Mesendoderm (in vitro differentiated cells): ENCODE data around the gene MAP7D1.
A peak's percentile ranks its signal among the peaks of the same experiment; 100 is the strongest.

Source experiments
- DNase-seq: peaks from one replicate; pipeline ENCODE4 v3.0.0; 2013
- H2AK5ac ChIP-seq: 2 replicates; pipeline ENCODE4 v1.6.1; 2013; ENCODE audit warnings: low read length, inconsistent platforms
- H2BK120ac ChIP-seq: 2 replicates; pipeline ENCODE4 v1.6.1; 2013; ENCODE audit warnings: low read depth, mild to moderate bottlenecking, low read length, moderate library complexity, mixed read lengths
- H2BK15ac ChIP-seq: replicated peaks from 2 replicates; pipeline ENCODE4 v1.6.1; 2013; ENCODE audit warnings: low read depth, mild to moderate bottlenecking, moderate library complexity
- H2BK5ac ChIP-seq: 2 replicates; pipeline ENCODE4 v1.6.1; 2013; ENCODE audit warnings: low read length, inconsistent platforms
- H3K18ac ChIP-seq: 2 replicates; pipeline ENCODE4 v1.6.1; 2013; ENCODE audit warnings: mild to moderate bottlenecking, low read length, mixed read lengths
- H3K23ac ChIP-seq: one replicate; pipeline ENCODE4 v1.6.1; 2013; ENCODE audit warnings: low read length
- H3K27ac ChIP-seq: 2 replicates; pipeline ENCODE4 v1.5.1; 2013; ENCODE audit warnings: low read depth, mild to moderate bottlenecking, inconsistent platforms, low read length, moderate library complexity
- H3K27me3 ChIP-seq: 2 replicates; pipeline ENCODE4 v1.6.1; 2013; ENCODE audit warnings: low read length, control low read depth, mild to moderate bottlenecking, inconsistent platforms; ENCODE audit not compliant: insufficient read depth, poor library complexity
- H3K36me3 ChIP-seq: 2 replicates; pipeline ENCODE4 v1.6.1; 2013; ENCODE audit warnings: low read length, inconsistent platforms; ENCODE audit not compliant: control insufficient read depth, insufficient read depth
- H3K4ac ChIP-seq: one replicate; pipeline ENCODE4 v1.6.1; 2013; ENCODE audit warnings: low read depth, mild to moderate bottlenecking, low read length, moderate library complexity
- H3K4me1 ChIP-seq: 2 replicates; pipeline ENCODE4 v1.6.1; 2013; ENCODE audit warnings: low read depth, low read length, inconsistent platforms; ENCODE audit not compliant: control insufficient read depth
- H3K4me2 ChIP-seq: 2 replicates; pipeline ENCODE4 v1.6.1; 2013; ENCODE audit warnings: low read length
- H3K4me3 ChIP-seq: 2 replicates; pipeline ENCODE4 v1.5.1; 2013; ENCODE audit warnings: mild to moderate bottlenecking, low read length
- H3K56ac ChIP-seq: one replicate; pipeline ENCODE4 v1.6.1; 2013; ENCODE audit warnings: low read length
- H3K79me1 ChIP-seq: 2 replicates; pipeline ENCODE4 v1.6.1; 2013; ENCODE audit warnings: low read length, inconsistent platforms
- H3K79me2 ChIP-seq: 2 replicates; pipeline ENCODE4 v1.6.1; 2013; ENCODE audit warnings: mild to moderate bottlenecking, low read length; ENCODE audit not compliant: control insufficient read depth, insufficient read depth
- H3K9ac ChIP-seq: 2 replicates; pipeline ENCODE4 v1.6.1; 2013; ENCODE audit warnings: low read length, inconsistent platforms
- H4K5ac ChIP-seq: one replicate; pipeline ENCODE4 v1.6.1; 2013; ENCODE audit warnings: low read length
- H4K8ac ChIP-seq: one replicate; pipeline ENCODE4 v1.6.1; 2013; ENCODE audit warnings: low read depth, mild to moderate bottlenecking, control low read depth, low read length, moderate library complexity
- WGBS: extraction: QIAGEN DNeasy Blood & Tissue Kit; methylation state at CpG from one replicate; pipeline ENCODE4 v1.1.7; 2013; ENCODE audit warnings: low lambda C conversion rate, missing lambda C conversion rate; ENCODE audit not compliant: insufficient coverage; ENCODE audit errors: extremely low coverage; 5-methylcytosine and 5-hydroxymethylcytosine counted together

The MAP7D1 gene

DNA sequence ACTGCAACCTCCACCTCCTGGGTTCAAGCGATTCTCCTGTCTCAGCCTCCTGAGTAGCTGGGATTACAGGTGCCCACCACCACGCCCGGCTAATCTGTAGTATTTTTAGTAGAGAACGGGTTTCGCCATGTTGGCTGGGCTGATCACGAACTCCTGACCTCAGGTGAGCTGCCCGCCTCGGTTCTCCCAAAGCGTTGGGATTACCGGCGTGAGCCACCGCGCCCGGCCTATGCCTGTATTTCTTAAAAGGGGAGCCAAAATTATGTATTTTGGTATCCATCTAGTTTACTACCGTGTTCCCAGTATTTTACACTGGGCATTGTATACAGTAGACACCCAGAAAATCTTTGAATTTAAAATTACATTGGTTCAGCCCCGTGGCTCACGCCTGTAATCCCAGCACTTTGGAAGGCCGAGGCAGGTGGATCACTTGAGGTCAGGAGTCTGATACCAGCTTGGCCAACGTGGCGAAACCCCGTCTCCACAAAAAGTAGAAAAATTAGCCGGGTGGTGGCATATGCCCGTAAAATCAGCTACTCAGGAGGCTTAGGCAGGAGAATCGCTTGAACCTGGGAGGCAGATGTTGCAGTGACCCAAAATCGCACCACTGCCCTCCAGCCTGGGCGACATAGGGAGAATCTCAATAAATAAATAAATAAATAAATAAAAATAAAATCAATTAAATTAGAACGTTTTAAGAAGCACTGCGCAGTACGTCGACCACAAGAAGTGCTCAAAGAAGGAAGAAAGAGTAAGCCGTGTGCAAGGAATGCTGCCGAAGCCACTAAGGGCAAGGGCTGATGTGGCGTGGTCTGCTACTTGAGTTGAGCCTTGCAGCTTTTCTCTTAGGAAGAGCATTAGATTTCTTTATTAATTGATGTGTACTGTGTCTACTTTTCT is 66.8 kb downstream of the MAP7D1 start:
- Histone ChIP-seq H3K56ac (peak overlapping the region; percentile 100), H3K4ac (no peak overlapping the region), H3K4me2 (peak overlapping the region; percentile 99), H3K27ac (no peak overlapping the region), H3K18ac (no peak overlapping the region), H3K79me1 (no peaks in the 10 kb centered on the region), H3K23ac (no peak overlapping the region), H2BK5ac (no peak overlapping the region), H2AK5ac (no peak overlapping the region), H3K79me2 (peaks cover 31% of the 10 kb centered on the region), H3K4me1 (peaks cover 3% of the 10 kb centered on the region), H3K4me3 (no peak overlapping the region), H3K36me3 (peaks cover 2% of the 10 kb centered on the region), H4K8ac (no peak overlapping the region), H3K27me3 (no peaks in the 10 kb centered on the region), H4K5ac (peak overlapping the region; percentile 81), H2BK120ac (no peak overlapping the region), H2BK15ac (no peak overlapping the region), H3K9ac (peak overlapping the region; percentile 98)
- DNase-seq: no peak
- WGBS: no CpG with 5 or more reads among the region's 33 CpGs

DNA sequence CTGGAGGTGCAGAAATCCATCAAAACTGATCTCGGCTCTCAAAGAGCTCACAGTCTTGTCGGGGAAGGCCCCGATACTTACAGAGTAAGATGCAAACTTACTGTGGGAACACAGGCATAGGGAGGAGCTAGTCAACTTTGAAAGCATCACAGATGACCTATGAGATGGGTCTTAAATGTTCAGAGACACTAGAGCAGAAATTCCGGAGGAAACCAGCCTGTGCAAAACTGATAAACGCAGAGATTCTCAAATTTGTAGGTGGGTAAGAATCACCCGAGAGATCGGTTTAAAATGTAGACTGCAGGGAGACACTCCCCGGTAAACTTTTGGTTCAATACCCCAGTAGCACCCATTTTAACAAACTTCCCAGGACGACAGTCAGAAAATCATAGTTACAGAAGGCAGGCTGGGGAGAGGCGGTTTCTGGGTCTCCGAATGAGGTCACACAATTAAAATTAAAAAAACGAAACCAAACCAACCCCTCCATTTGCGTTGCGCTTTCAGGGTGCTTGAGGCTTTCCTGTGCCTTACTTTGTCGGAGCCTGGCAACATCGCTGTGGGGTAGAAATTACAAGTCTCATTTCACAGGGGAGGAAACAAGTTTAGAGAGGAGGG is 67.5 kb downstream of the MAP7D1 start:
- H2AK5ac ChIP-seq: no peak overlapping the region
- H2BK5ac ChIP-seq: peak overlapping the region; percentile 85
- peak overlapping the region; percentile 95 for H3K23ac ChIP-seq
- H2BK120ac ChIP-seq: no peak overlapping the region
- H3K27ac ChIP-seq: peak overlapping the region; percentile 91
- peak overlapping the region; percentile 100 for H3K56ac ChIP-seq
- H3K4me3 ChIP-seq: peak overlapping the region; percentile 80
- peak overlapping the region; percentile 99 for H3K4me2 ChIP-seq
- no peak overlapping the region for H2BK15ac ChIP-seq
- no peaks in the 10 kb centered on the region for H3K27me3 ChIP-seq
- H4K8ac ChIP-seq: peak overlapping the region; percentile 95
- no peak overlapping the region for H3K18ac ChIP-seq
- peaks cover 3% of the 10 kb centered on the region for H3K4me1 ChIP-seq
- peak; percentile 54 for DNase-seq
- H3K79me1 ChIP-seq: no peaks in the 10 kb centered on the region
- H3K79me2 ChIP-seq: peaks cover 39% of the 10 kb centered on the region
- no peak overlapping the region for H3K4ac ChIP-seq
- H3K36me3 ChIP-seq: peaks cover 2% of the 10 kb centered on the region
- peak overlapping the region; percentile 81 for H4K5ac ChIP-seq
- H3K9ac ChIP-seq: peak overlapping the region; percentile 98
- WGBS: no CpG with 5 or more reads among the region's 16 CpGs

DNA sequence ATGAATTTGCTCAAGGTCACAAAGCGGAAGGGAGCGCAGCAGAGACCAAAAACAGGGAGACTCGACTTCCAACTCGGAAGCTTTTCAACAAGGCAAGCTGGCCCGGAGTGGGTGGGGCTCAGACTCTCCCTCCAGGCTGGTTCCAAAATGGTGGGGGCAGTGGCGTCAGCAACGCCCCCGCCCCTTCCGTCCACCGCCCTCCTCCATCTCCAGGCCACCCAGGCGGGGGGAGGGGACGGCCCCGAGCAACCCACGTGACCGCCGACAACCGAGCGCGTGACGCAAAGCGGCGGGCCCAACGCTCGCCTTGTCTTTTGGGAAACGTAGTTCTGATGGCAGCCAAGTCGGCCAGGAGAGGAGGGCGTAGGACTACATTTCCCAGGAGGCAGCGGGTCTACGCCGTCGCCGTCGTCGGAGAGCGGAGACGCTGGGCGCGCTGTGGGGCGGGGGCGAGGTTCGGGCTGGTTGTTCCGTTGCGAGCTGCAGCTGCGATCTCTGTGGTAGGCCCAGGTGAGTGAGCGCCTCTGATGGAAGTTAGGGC is 68.1 kb downstream of the MAP7D1 start, which contains the start of gene THRAP3:
THRAP3 (plus strand) TSS at position 448 of the 541 bp plus-strand sequence. CDS start 58,121 bp downstream, outside the sequence.
- Histone ChIP-seq H3K4me1 (peaks cover 3% of the 10 kb centered on the region), H3K23ac (peak within 1 kb of the TSS; percentile 95), H3K4ac (peak within 1 kb of the TSS; percentile 26), H3K27ac (peak within 1 kb of the TSS; percentile 91), H3K79me1 (no peaks in the 10 kb centered on the region), H3K79me2 (peaks cover 44% of the 10 kb centered on the region), H2BK5ac (peak within 1 kb of the TSS; percentile 85), H2BK120ac (no peak within 1 kb of the TSS), H3K56ac (peak within 1 kb of the TSS; percentile 100), H4K5ac (peak within 1 kb of the TSS; percentile 81), H2BK15ac (no peak within 1 kb of the TSS), H3K36me3 (peaks cover 2% of the 10 kb centered on the region), H2AK5ac (no peak within 1 kb of the TSS), H3K18ac (peak within 1 kb of the TSS; percentile 41), H3K4me3 (peak within 1 kb of the TSS; percentile 87), H3K27me3 (no peaks in the 10 kb centered on the region), H4K8ac (peak within 1 kb of the TSS; percentile 95), H3K4me2 (peak within 1 kb of the TSS; percentile 99), H3K9ac (peak within 1 kb of the TSS; percentile 98)
- WGBS: no CpG with 5 or more reads among the region's 45 CpGs
- peak; percentile 100 for DNase-seq

DNA sequence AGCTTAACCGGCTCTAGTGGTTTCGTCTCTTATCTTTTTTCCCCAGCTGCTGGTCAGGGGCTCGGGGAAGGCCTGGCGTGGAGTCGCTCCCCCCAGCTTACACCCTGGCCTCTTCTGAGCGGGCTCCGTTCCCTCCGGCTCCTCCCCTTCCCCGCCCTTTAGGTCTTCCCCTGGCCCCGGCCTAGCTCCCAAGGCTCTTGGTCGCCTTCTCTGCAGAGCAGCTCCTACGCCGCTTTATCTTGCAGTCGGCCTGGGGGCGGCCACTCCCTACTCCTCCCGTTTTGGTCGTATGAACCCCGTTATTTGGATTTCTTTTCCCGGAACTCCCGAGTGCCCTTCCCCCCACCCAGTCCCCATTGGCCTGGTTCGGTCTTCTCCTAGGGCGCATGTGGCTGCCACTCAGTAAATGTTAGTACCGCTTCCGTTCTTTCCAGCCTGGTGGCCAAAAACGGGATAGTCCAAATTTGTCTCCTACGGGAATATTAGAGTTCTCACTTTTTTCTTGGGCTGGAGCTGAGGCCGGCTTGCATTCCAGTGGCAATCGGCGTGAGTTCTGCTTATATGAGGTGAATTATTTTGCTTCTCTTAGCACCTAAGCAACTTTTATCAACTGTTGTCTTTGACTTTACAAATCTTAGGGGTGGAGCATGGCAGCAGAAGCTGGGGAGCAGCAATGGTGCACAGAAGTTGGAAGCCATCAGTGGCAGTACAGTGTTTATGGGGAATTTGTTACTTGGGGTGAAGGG is 68.8 kb downstream of the MAP7D1 start:
- Histone ChIP-seq H3K4me1 (peaks cover 3% of the 10 kb centered on the region), H2AK5ac (no peak overlapping the region), H3K56ac (peak overlapping the region; percentile 94), H3K36me3 (peaks cover 2% of the 10 kb centered on the region), H2BK15ac (no peak overlapping the region), H3K23ac (peak overlapping the region; percentile 3), H3K27me3 (no peaks in the 10 kb centered on the region), H4K8ac (no peak overlapping the region), H3K27ac (peak overlapping the region; percentile 81), H3K4me3 (peak overlapping the region; percentile 87), H4K5ac (no peak overlapping the region), H2BK120ac (no peak overlapping the region), H3K9ac (peak overlapping the region; percentile 91), H3K4me2 (peak overlapping the region; percentile 73), H3K4ac (peak overlapping the region; percentile 26), H3K18ac (peak overlapping the region; percentile 41), H3K79me1 (no peaks in the 10 kb centered on the region), H2BK5ac (peak overlapping the region; percentile 57), H3K79me2 (peaks cover 46% of the 10 kb centered on the region)
- no CpG with 5 or more reads among the region's 29 CpGs for WGBS
- DNase-seq: peak; percentile 95

DNA sequence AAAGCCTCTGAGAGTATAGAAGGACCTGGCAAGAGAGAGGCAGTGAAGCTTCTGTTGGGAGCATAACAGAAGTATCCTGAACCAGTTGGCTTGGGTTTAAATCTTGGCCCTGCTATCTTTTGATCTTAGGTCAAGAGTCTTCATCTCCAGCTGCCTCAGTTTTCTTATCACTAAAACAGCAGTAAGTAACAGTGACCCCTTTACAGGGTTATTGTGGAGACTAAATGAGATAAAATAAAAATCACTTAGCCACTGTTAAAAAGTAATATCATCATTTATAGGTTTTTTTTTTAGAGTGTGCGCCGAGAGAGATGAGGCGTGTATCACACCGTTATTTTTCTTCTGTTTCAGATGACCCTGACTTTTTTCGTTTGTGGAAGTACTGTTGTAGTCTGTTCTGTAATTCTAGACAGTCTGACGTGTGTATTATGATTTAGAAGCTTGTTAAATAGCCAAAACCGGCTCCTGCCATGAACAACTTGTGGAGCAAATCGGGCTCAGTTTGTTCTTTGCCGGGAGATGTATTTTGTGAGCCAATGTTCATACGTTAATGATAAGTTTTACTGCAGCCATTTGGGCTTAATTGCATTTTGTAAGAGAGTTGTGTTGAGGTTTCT is 69.4 kb downstream of the MAP7D1 start:
- DNase-seq: no peak
- peaks cover 50% of the 10 kb centered on the region for H3K79me2 ChIP-seq
- H3K23ac ChIP-seq: no peak overlapping the region
- WGBS: no CpG with 5 or more reads among the region's 10 CpGs
- H2BK120ac ChIP-seq: no peak overlapping the region
- peaks cover 3% of the 10 kb centered on the region for H3K4me1 ChIP-seq
- H2BK15ac ChIP-seq: no peak overlapping the region
- no peaks in the 10 kb centered on the region for H3K27me3 ChIP-seq
- H3K79me1 ChIP-seq: no peaks in the 10 kb centered on the region
- no peak overlapping the region for H4K8ac ChIP-seq
- H2AK5ac ChIP-seq: no peak overlapping the region
- H3K9ac ChIP-seq: peak overlapping the region; percentile 91
- peak overlapping the region; percentile 94 for H3K56ac ChIP-seq
- H3K36me3 ChIP-seq: peaks cover 2% of the 10 kb centered on the region
- peak overlapping the region; percentile 87 for H3K4me3 ChIP-seq
- no peak overlapping the region for H2BK5ac ChIP-seq
- peak overlapping the region; percentile 26 for H3K4ac ChIP-seq
- no peak overlapping the region for H3K27ac ChIP-seq
- no peak overlapping the region for H3K18ac ChIP-seq
- H4K5ac ChIP-seq: no peak overlapping the region
- peak overlapping the region; percentile 73 for H3K4me2 ChIP-seq
